ENCODE data around the gene TNFSF4. TPM values are rescaled to one million over a fixed set of nuclear protein-coding genes. Genes with fewer than 3 reads are reported as not detected.
A peak's percentile ranks its signal among the peaks of the same experiment; 100 is the strongest.

Gene TNFSF4
- polyA plus RNA-seq, 1 donor (not counting 4 experiments of a cell fraction or from before 2014, with no cell fraction given), result 1.2 TPM

DNA sequence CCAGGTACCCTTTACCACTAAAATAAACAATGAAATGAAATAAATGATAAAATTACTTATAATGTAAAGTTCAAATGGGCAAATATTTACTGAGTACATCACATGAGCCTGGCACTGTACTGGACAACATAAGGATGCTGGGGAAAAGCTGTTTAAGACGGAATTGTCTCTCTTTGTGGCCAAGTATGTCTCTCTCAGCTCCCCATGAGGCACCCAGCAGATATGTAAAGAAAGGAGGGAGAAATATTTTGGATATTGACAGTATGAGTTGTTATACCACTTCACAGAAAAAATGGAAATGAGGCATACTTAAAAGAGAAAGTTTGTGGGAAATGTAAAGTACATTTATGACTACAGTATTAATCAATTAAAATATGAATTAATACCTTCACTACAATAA lies 1.0 kb upstream of the TNFSF4 start:
- Histone ChIP-seq H4K20me1 (ENCODE audit: control insufficient read depth, extremely low read depth, insufficient read depth, low read length) (no peaks in the 10 kb centered on the region), H3K79me2 (ENCODE audit: control insufficient read depth, insufficient read depth, low read length) (no peaks in the 10 kb centered on the region), H3K4me3 (ENCODE audit: control insufficient read depth in 2 of 3, extremely low read depth in 1 of 3, insufficient read depth in 2 of 3, low read depth in 1 of 3, low read length in 3 of 3) (no peak overlapping the region), H3K9ac (ENCODE audit: control insufficient read depth, extremely low read depth, insufficient read depth, low read length) (no peak overlapping the region), H3K9me1 (ENCODE audit: control insufficient read depth, extremely low read depth, insufficient read depth, low read length) (no peaks in the 10 kb centered on the region), H3K9me3 (ENCODE audit: control insufficient read depth, low read depth, low read length) (no peaks in the 10 kb centered on the region), H3K36me3 (ENCODE audit: control insufficient read depth in 2 of 2, extremely low read depth in 1 of 2, insufficient read depth in 2 of 2, low read length in 2 of 2) (no peaks in the 10 kb centered on the region), H3K4me2 (ENCODE audit: control insufficient read depth, extremely low read depth, insufficient read depth, low read depth, low read length) (no peak overlapping the region), H3K4me1 (ENCODE audit: control insufficient read depth, extremely low read depth, insufficient read depth, low read length) (peaks cover 21% of the 10 kb centered on the region), H3K27ac (ENCODE audit: control insufficient read depth, insufficient read depth, low read length) (no peak overlapping the region), H2AFZ (ENCODE audit: control insufficient read depth, low read length) (no peak overlapping the region), H3K27me3 (ENCODE audit: control insufficient read depth, extremely low read depth, insufficient read depth, low read length) (no peaks in the 10 kb centered on the region)
- dilution Hi-C loops (cut with MboI; ENCODE audit: extremely low pct_ligation_motif_present, low sequenced_read_pairs), result no loop called here
- DNase-seq (ENCODE audit: low read depth, low spot score) (no peak), FAIRE-seq (no peak)
- TF ChIP-seq EZH2 (IDR thresholded peaks at IDR 0.05; ENCODE audit: low read length), result no peak
- TF ChIP-seq, protein P1, sequence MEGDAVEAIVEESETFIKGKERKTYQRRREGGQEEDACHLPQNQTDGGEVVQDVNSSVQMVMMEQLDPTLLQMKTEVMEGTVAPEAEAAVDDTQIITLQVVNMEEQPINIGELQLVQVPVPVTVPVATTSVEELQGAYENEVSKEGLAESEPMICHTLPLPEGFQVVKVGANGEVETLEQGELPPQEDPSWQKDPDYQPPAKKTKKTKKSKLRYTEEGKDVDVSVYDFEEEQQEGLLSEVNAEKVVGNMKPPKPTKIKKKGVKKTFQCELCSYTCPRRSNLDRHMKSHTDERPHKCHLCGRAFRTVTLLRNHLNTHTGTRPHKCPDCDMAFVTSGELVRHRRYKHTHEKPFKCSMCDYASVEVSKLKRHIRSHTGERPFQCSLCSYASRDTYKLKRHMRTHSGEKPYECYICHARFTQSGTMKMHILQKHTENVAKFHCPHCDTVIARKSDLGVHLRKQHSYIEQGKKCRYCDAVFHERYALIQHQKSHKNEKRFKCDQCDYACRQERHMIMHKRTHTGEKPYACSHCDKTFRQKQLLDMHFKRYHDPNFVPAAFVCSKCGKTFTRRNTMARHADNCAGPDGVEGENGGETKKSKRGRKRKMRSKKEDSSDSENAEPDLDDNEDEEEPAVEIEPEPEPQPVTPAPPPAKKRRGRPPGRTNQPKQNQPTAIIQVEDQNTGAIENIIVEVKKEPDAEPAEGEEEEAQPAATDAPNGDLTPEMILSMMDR (optimal IDR thresholded peaks at IDR 0.05 in 1 of 3, IDR thresholded peaks at IDR 0.05 in 1 of 3, conservative IDR thresholded peaks at IDR 0.05 in 1 of 3; ENCODE audit: extremely low read depth in 1 of 3, insufficient read depth in 2 of 3, low read length in 3 of 3), result no peak

DNA sequence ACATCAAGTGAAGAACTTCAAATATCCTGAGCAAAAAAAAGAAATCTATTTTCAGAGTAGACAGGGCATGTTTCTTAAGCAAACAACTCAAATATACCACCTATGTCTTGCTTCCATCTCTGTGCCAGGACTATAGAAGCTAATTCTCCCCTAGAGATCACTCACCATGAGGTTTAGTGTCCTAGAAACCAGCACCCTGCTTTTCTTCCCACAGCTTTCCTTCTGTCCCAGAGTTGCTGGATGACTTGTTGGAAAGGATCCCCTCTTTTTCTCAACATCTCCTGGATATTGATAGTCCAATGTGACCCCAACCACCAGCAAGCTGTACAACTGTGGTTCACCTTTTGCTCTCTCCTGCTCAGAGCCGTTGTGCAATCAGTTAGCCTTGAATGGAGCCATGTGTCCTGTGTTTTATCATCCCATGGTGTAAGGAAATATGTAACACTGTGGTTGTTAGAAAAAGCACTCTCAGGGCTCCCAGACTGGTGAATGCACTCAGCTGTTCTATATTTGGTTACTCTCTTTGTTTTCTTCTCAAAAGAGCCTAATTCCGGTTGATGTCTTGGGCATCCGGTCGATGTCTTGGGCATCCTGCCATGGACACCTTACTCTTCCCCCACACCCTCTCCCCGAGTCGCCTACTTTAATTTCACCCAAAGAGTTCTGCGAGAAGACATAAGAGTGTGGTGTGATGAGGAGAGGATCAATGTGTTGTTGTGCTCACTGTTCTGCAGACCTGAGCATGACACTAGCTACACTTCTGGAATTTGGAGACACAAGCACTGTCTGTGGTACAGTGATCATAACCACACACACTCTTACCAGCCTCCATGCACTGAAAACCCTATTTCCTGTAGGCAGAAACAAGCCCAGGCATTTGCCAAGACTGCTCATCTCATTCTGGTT lies 1.7 kb downstream of the TNFSF4 start:
- H3K9ac ChIP-seq (ENCODE audit: control insufficient read depth, extremely low read depth, insufficient read depth, low read length), result no peak overlapping the region
- peak; percentile 84 for FAIRE-seq
- H3K4me1 ChIP-seq (ENCODE audit: control insufficient read depth, extremely low read depth, insufficient read depth, low read length), result peaks cover 26% of the 10 kb centered on the region
- DNase-seq (ENCODE audit: low read depth, low spot score), result no peak
- H3K4me2 ChIP-seq (ENCODE audit: control insufficient read depth, extremely low read depth, insufficient read depth, low read depth, low read length), result peak overlapping the region; percentile 61
- H3K36me3 ChIP-seq (ENCODE audit: control insufficient read depth in 2 of 2, extremely low read depth in 1 of 2, insufficient read depth in 2 of 2, low read length in 2 of 2), result no peaks in the 10 kb centered on the region
- no peak overlapping the region for H3K27ac ChIP-seq (ENCODE audit: control insufficient read depth, insufficient read depth, low read length)
- H3K4me3 ChIP-seq (ENCODE audit: control insufficient read depth in 2 of 3, extremely low read depth in 1 of 3, insufficient read depth in 2 of 3, low read depth in 1 of 3, low read length in 3 of 3), result no peak overlapping the region
- no peaks in the 10 kb centered on the region for H3K9me1 ChIP-seq (ENCODE audit: control insufficient read depth, extremely low read depth, insufficient read depth, low read length)
- peak overlapping the region; percentile 81 for H2AFZ ChIP-seq (ENCODE audit: control insufficient read depth, low read length)
- no peak for TF ChIP-seq EZH2 (IDR thresholded peaks at IDR 0.05; ENCODE audit: low read length)
- TF ChIP-seq, protein P1 (optimal IDR thresholded peaks at IDR 0.05 in 1 of 3, IDR thresholded peaks at IDR 0.05 in 1 of 3, conservative IDR thresholded peaks at IDR 0.05 in 1 of 3; ENCODE audit: extremely low read depth in 1 of 3, insufficient read depth in 2 of 3, low read length in 3 of 3), result no peak
- H4K20me1 ChIP-seq (ENCODE audit: control insufficient read depth, extremely low read depth, insufficient read depth, low read length), result no peaks in the 10 kb centered on the region
- H3K27me3 ChIP-seq (ENCODE audit: control insufficient read depth, extremely low read depth, insufficient read depth, low read length), result no peaks in the 10 kb centered on the region
- no peaks in the 10 kb centered on the region for H3K9me3 ChIP-seq (ENCODE audit: control insufficient read depth, low read depth, low read length)
- H3K79me2 ChIP-seq (ENCODE audit: control insufficient read depth, insufficient read depth, low read length), result no peaks in the 10 kb centered on the region
- dilution Hi-C loops (cut with MboI; ENCODE audit: extremely low pct_ligation_motif_present, low sequenced_read_pairs), result no loop called here

All from keratinocyte (primary cell).